K562 (cell line): ENCODE data around the gene MYO1A. TPM values are rescaled to one million over a fixed set of nuclear protein-coding genes. Genes with fewer than 3 reads are reported as not detected.

Source experiments
- BCL6 ChIP-seq: fragments of 250-450 bp; sonication (Bioruptor Pico); IDR thresholded peaks from 2 replicates; pipeline ENCODE4 v1.4.0; 2020
- CHD2 ChIP-seq: IDR thresholded peaks from 2 replicates; pipeline ENCODE4 v1.6.1; 2011; ENCODE audit warnings: low read depth, low read length
- CREB1 ChIP-seq, 2 experiments: sonication (generic) in 1 of 2; formaldehyde crosslinking in 1 of 2; IDR thresholded peaks; 2 replicates each; pipeline versions ENCODE4 v1.6.1 to v1.8.0; 2012 to 2022; ENCODE audit warnings: inconsistent platforms in 1 of 2, mild to moderate bottlenecking in 1 of 2, missing genetic modification reagents in 1 of 2, moderate library complexity in 1 of 2
- DIDO1 ChIP-seq: fragments of 450-650 bp; IDR thresholded peaks from 2 replicates; pipeline ENCODE4 v1.6.1; 2016; ENCODE audit warnings: low read depth, missing biosample characterization, missing genetic modification characterization
- JUNB ChIP-seq: fragments of 450-650 bp; formaldehyde crosslinking; conservative IDR thresholded peaks from 2 replicates; pipeline ENCODE4 v1.4.0; 2020; ENCODE audit warnings: mild to moderate bottlenecking
- PCBP1 ChIP-seq: fragments of 200-400 bp; formaldehyde crosslinking; IDR thresholded peaks from 2 replicates; pipeline ENCODE4 v1.6.1; 2018; ENCODE audit warnings: mild to moderate bottlenecking, low read depth, low read length; ENCODE audit not compliant: poor library complexity, severe bottlenecking
- RCOR1 ChIP-seq, 2 experiments: IDR thresholded peaks; 2 replicates each; pipeline ENCODE4 v1.6.1; 2012; ENCODE audit warnings: low read depth in 2 of 2, low read length in 2 of 2, borderline replicate concordance in 1 of 2, improper control_type of control experiment in 1 of 2
- SP1 ChIP-seq: sonication (generic); formaldehyde crosslinking; IDR thresholded peaks from 2 replicates; pipeline ENCODE4 v1.8.1; 2022; ENCODE audit warnings: mild to moderate bottlenecking, missing genetic modification reagents
- TEAD4 ChIP-seq, 2 experiments: sonication (generic) in 1 of 2; formaldehyde crosslinking in 1 of 2; IDR thresholded peaks; 2 replicates each; pipeline versions ENCODE4 v1.6.1 to v1.8.0; 2012 to 2022; ENCODE audit warnings: borderline replicate concordance in 1 of 2, inconsistent platforms in 1 of 2, low read length in 1 of 2, mild to moderate bottlenecking in 1 of 2, missing genetic modification reagents in 1 of 2
- ZNF140 ChIP-seq: fragments of 250-450 bp; sonication (Bioruptor Pico); IDR thresholded peaks from 2 replicates; pipeline ENCODE4 v1.8.0; 2021; ENCODE audit warnings: moderate library complexity, mild to moderate bottlenecking, inconsistent platforms
- ZNF695 ChIP-seq: fragments of 450-650 bp; formaldehyde crosslinking; IDR thresholded peaks from 2 replicates; pipeline ENCODE4 v1.4.0; 2020; ENCODE audit warnings: mild to moderate bottlenecking, moderate library complexity
- ZNF699 ChIP-seq: fragments of 250-450 bp; sonication (Bioruptor Pico); IDR thresholded peaks from 2 replicates; pipeline ENCODE4 v1.8.0; 2021; ENCODE audit warnings: mild to moderate bottlenecking, moderate library complexity; ENCODE audit not compliant: insufficient replicate concordance
- polyA plus RNA-seq, 8 experiments: library from polyadenylated mRNA; depleted of rRNA in 4 of 8; stranded (reverse) in 5 of 8; unstranded in 3 of 8; fragments of >200 nt; fragmentation: Nextera tagmentation in 2 of 8; fragmentation: Illumina TruSeq in 1 of 8; extraction: Ambion mirVana in 2 of 8; extraction: Trizol in 1 of 8; gene quantifications; 2 replicates each; pipeline versions ENCODE4 v1.2.1 to v1.2.3, GENCODE V29; 2011 to 2014; ENCODE audit warnings: inconsistent platforms in 1 of 8, missing spikeins in 1 of 8
- total RNA-seq, 7 experiments: library from RNA; depleted of rRNA in 6 of 7; stranded (reverse); fragments of >200 nt in 6 of 7; fragmentation: Illumina TruSeq in 2 of 7; extraction: Trizol in 2 of 7; gene quantifications; 2 replicates each; pipeline versions ENCODE4 v1.2.1 to v1.2.3, GENCODE V29; 2011 to 2021; ENCODE audit warnings: low replicate concordance in 1 of 7
- TF ChIP-seq, protein P1 (sequence below): fragments of 450-650 bp; formaldehyde crosslinking; IDR thresholded peaks from 2 replicates; pipeline ENCODE4 v1.4.0; 2020; ENCODE audit warnings: mild to moderate bottlenecking, moderate library complexity
- TF ChIP-seq, protein P2 (sequence below): fragments of 450-650 bp; IDR thresholded peaks from 2 replicates; pipeline ENCODE4 v1.6.1; 2014; ENCODE audit warnings: low read depth, mild to moderate bottlenecking, moderate library complexity, borderline replicate concordance
- TF ChIP-seq, protein P3 (sequence below), 2 experiments: fragments of 450-650 bp in 1 of 2; IDR thresholded peaks; 2 replicates each; pipeline ENCODE4 v1.6.1; 2011 to 2017; ENCODE audit warnings: low read depth in 2 of 2, antibody characterized with exemption in 1 of 2, borderline replicate concordance in 1 of 2, low read length in 1 of 2, mild to moderate bottlenecking in 1 of 2, mixed read lengths in 1 of 2; ENCODE audit not compliant: control insufficient read depth in 1 of 2
- TF ChIP-seq, protein P4 (sequence below), 2 experiments: fragments of 150-350 bp in 1 of 2; IDR thresholded peaks; 2 replicates each; pipeline ENCODE4 v1.6.1; 2012 to 2016; ENCODE audit warnings: low read depth in 2 of 2, low read length in 2 of 2, mild to moderate bottlenecking in 1 of 2, moderate library complexity in 1 of 2

The MYO1A gene
- total and polyA plus RNA-seq, 9 of the 15 experiments (the other 6 are each of a cell fraction or from before 2014, with no cell fraction given): 0.03 to 0.29 (median 0.14) TPM; not detected in 2

DNA sequence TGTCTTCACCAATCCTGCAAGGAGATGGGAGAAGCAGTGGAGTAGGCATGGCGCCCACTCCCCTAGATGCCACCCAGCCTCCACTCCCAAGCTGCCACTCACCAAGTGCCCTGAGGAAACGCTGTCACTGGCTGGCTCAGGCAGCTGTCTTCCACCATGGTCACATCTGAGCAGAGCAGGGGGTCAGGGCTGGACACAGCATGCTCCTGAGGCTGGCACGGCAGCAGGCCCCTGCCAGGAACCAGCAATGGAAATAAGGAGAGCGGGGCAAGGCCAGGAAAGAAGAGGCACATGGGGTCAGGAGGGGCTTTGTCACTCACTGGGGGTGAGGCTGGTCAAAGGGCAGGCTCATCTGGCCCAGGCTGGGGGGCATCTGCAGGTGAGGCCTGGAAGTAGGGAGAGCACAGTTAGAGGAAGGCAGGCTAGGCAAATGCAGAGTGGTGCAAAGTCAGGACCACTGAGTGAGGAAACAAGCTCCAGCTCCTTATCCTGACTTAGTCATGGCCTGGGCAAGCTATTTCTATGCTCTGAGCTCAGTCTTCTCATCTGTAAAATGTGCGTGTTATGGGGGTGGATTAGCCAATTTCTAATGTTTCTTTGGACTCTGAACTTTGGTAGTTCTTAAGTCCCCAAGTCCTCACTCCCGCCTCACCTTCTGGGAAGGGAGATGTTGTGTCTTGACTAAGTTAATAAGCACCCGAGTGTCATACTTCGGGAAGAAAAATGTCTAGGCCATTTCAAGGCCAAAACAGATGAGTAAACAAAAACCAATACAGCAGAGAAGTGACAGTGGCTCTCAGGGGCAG, 47.0 kb upstream of the MYO1A start (continued):
- TF ChIP-seq, protein P1, sequence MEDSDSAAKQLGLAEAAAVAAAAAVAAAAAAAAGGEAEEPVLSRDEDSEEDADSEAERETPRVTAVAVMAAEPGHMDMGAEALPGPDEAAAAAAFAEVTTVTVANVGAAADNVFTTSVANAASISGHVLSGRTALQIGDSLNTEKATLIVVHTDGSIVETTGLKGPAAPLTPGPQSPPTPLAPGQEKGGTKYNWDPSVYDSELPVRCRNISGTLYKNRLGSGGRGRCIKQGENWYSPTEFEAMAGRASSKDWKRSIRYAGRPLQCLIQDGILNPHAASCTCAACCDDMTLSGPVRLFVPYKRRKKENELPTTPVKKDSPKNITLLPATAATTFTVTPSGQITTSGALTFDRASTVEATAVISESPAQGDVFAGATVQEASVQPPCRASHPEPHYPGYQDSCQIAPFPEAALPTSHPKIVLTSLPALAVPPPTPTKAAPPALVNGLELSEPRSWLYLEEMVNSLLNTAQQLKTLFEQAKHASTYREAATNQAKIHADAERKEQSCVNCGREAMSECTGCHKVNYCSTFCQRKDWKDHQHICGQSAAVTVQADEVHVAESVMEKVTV (CRISPR knock-in tag): no peak
- TF ChIP-seq CHD2: no peak
- TF ChIP-seq, protein P2, sequence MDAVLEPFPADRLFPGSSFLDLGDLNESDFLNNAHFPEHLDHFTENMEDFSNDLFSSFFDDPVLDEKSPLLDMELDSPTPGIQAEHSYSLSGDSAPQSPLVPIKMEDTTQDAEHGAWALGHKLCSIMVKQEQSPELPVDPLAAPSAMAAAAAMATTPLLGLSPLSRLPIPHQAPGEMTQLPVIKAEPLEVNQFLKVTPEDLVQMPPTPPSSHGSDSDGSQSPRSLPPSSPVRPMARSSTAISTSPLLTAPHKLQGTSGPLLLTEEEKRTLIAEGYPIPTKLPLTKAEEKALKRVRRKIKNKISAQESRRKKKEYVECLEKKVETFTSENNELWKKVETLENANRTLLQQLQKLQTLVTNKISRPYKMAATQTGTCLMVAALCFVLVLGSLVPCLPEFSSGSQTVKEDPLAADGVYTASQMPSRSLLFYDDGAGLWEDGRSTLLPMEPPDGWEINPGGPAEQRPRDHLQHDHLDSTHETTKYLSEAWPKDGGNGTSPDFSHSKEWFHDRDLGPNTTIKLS: no peak
- no peak for TF ChIP-seq PCBP1
- TF ChIP-seq ZNF695 (CRISPR knock-in tag): no peak
- TF ChIP-seq ZNF140 (CRISPR knock-in tag): no peak
- no peak for TF ChIP-seq BCL6 (CRISPR knock-in tag)
- TF ChIP-seq ZNF699 (CRISPR knock-in tag): no peak
- no peak for TF ChIP-seq CREB1 (IDR thresholded peaks at IDR 0.05)
- no peak for TF ChIP-seq CREB1 (CRISPR knock-in tag; IDR thresholded peaks at IDR 0.05)
- TF ChIP-seq SP1 (CRISPR knock-in tag): no peak
- TF ChIP-seq, protein P3, sequence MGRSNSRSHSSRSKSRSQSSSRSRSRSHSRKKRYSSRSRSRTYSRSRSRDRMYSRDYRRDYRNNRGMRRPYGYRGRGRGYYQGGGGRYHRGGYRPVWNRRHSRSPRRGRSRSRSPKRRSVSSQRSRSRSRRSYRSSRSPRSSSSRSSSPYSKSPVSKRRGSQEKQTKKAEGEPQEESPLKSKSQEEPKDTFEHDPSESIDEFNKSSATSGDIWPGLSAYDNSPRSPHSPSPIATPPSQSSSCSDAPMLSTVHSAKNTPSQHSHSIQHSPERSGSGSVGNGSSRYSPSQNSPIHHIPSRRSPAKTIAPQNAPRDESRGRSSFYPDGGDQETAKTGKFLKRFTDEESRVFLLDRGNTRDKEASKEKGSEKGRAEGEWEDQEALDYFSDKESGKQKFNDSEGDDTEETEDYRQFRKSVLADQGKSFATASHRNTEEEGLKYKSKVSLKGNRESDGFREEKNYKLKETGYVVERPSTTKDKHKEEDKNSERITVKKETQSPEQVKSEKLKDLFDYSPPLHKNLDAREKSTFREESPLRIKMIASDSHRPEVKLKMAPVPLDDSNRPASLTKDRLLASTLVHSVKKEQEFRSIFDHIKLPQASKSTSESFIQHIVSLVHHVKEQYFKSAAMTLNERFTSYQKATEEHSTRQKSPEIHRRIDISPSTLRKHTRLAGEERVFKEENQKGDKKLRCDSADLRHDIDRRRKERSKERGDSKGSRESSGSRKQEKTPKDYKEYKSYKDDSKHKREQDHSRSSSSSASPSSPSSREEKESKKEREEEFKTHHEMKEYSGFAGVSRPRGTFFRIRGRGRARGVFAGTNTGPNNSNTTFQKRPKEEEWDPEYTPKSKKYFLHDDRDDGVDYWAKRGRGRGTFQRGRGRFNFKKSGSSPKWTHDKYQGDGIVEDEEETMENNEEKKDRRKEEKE (IDR thresholded peaks at IDR 0.05; ENCODE audit: borderline replicate concordance in 1 of 2, control insufficient read depth in 1 of 2, low read depth in 2 of 2, low read length in 1 of 2): no peak
- TF ChIP-seq TEAD4 (IDR thresholded peaks at IDR 0.05; ENCODE audit: low read length): no peak
- TF ChIP-seq TEAD4 (CRISPR knock-in tag; IDR thresholded peaks at IDR 0.05; ENCODE audit: borderline replicate concordance): no peak
- no peak for TF ChIP-seq DIDO1 (tag)
- no peak for TF ChIP-seq JUNB (CRISPR knock-in tag)
- TF ChIP-seq RCOR1 (IDR thresholded peaks at IDR 0.05; ENCODE audit: borderline replicate concordance in 1 of 2, low read depth in 2 of 2, low read length in 2 of 2): peak in 1 of 2 experiments; percentile 60; a peak in 1 of 4 replicates
- TF ChIP-seq, protein P4, sequence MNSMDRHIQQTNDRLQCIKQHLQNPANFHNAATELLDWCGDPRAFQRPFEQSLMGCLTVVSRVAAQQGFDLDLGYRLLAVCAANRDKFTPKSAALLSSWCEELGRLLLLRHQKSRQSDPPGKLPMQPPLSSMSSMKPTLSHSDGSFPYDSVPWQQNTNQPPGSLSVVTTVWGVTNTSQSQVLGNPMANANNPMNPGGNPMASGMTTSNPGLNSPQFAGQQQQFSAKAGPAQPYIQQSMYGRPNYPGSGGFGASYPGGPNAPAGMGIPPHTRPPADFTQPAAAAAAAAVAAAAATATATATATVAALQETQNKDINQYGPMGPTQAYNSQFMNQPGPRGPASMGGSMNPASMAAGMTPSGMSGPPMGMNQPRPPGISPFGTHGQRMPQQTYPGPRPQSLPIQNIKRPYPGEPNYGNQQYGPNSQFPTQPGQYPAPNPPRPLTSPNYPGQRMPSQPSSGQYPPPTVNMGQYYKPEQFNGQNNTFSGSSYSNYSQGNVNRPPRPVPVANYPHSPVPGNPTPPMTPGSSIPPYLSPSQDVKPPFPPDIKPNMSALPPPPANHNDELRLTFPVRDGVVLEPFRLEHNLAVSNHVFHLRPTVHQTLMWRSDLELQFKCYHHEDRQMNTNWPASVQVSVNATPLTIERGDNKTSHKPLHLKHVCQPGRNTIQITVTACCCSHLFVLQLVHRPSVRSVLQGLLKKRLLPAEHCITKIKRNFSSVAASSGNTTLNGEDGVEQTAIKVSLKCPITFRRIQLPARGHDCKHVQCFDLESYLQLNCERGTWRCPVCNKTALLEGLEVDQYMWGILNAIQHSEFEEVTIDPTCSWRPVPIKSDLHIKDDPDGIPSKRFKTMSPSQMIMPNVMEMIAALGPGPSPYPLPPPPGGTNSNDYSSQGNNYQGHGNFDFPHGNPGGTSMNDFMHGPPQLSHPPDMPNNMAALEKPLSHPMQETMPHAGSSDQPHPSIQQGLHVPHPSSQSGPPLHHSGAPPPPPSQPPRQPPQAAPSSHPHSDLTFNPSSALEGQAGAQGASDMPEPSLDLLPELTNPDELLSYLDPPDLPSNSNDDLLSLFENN (IDR thresholded peaks at IDR 0.05; ENCODE audit: low read depth in 2 of 2, low read length in 2 of 2): no peak
